ENCODE results near the gene CCDC184. TPM values are rescaled to one million over a fixed set of nuclear protein-coding genes. Genes with fewer than 3 reads are reported as not detected.

CCDC184 gene
- total and polyA plus RNA-seq, 2 of the 13 experiments (the other 11 are each of a cell fraction or from before 2014, with no cell fraction given), result not detected

DNA sequence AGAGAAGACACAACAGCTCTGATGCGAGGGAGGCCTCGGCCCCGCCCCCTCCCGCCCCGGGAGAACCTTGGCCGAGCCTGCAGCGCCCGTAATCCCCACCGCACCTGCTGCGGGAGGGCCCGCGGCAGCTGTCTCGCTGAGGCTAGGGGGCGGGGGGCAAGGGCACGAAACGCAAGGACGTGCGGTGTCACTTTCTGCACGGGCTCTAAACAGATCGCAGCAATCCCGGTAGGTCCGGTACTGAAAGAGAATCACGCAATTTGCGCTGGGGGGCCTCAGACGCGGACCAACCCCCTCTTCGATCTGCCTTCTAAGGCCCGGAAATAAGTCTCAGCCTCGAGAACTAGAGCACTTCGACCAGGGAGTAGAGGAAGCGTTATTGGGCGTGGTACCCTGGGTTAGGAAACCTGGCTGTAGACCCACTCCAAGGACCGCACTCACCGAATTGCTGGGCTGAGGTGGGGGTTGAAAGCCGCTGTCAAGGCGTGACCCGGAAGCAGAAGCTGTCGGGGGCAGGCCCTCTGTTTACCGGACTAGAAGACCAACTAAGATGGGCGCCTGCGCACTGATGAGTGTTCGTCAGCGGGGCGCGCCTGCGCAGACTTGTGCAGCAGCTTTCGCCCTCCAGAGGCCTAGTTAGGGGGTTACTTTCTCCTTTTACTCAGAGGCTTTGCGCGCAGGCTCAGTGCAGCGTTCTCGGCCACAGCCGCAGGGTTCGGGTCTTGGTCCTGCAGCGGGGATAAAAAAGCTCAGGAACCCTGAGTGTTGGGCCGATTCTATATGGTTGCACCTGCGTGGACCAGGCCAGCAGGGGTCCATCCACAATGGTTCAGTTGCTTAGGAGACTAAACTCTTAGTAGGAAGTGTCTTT, 26.2 kb upstream of the CCDC184 start, which contains the start of gene ASB8 (continued):
- TF ChIP-seq CTCF (CRISPR knock-in tag; IDR thresholded peaks at IDR 0.05), result peak; percentile 77
- no peak for TF ChIP-seq TFDP2 (CRISPR knock-in tag; IDR thresholded peaks at IDR 0.05)
- no peak; the same call in 1 of the 2 replicates for TF ChIP-seq GTF3A (CRISPR knock-in tag; conservative IDR thresholded peaks at IDR 0.05)
- TF ChIP-seq SRSF4 (IDR thresholded peaks at IDR 0.05; ENCODE audit: low read depth, low read length, poor library complexity, severe bottlenecking), result no peak
- no peak for TF ChIP-seq SP140L (CRISPR knock-in tag; IDR thresholded peaks at IDR 0.05; ENCODE audit: borderline replicate concordance)
- no peak for TF ChIP-seq MEIS2 (CRISPR knock-in tag; IDR thresholded peaks at IDR 0.05)
- TF ChIP-seq HNRNPL (IDR thresholded peaks at IDR 0.05; ENCODE audit: low read depth, low read length), result no peak
- TF ChIP-seq HOXA9 (CRISPR knock-in tag; IDR thresholded peaks at IDR 0.05; ENCODE audit: borderline replicate concordance), result no peak
- TF ChIP-seq MED1 (CRISPR knock-in tag; IDR thresholded peaks at IDR 0.05), result peak; percentile 45
- TF ChIP-seq USF2 (IDR thresholded peaks at IDR 0.05; ENCODE audit: low read depth, low read length), result no peak
- no peak for TF ChIP-seq USF2 (CRISPR knock-in tag; IDR thresholded peaks at IDR 0.05; ENCODE audit: borderline replicate concordance)
- TF ChIP-seq FOXK1 (CRISPR knock-in tag; IDR thresholded peaks at IDR 0.05; ENCODE audit: borderline replicate concordance, low read depth), result peak; percentile 93
- TF ChIP-seq NFYC (CRISPR knock-in tag; IDR thresholded peaks at IDR 0.05), result no peak
- peak; percentile 71 for TF ChIP-seq RBFOX2 (IDR thresholded peaks at IDR 0.05; ENCODE audit: low read depth, low read length)
- TF ChIP-seq CREBL2 (CRISPR knock-in tag; IDR thresholded peaks at IDR 0.05; ENCODE audit: borderline replicate concordance), result no peak
- TF ChIP-seq ZNF33A (CRISPR knock-in tag; IDR thresholded peaks at IDR 0.05; ENCODE audit: borderline replicate concordance), result no peak
- no peak for TF ChIP-seq PHF5A (CRISPR knock-in tag; IDR thresholded peaks at IDR 0.05; ENCODE audit: low read depth, unreplicated experiment)
- TF ChIP-seq, protein P1, sequence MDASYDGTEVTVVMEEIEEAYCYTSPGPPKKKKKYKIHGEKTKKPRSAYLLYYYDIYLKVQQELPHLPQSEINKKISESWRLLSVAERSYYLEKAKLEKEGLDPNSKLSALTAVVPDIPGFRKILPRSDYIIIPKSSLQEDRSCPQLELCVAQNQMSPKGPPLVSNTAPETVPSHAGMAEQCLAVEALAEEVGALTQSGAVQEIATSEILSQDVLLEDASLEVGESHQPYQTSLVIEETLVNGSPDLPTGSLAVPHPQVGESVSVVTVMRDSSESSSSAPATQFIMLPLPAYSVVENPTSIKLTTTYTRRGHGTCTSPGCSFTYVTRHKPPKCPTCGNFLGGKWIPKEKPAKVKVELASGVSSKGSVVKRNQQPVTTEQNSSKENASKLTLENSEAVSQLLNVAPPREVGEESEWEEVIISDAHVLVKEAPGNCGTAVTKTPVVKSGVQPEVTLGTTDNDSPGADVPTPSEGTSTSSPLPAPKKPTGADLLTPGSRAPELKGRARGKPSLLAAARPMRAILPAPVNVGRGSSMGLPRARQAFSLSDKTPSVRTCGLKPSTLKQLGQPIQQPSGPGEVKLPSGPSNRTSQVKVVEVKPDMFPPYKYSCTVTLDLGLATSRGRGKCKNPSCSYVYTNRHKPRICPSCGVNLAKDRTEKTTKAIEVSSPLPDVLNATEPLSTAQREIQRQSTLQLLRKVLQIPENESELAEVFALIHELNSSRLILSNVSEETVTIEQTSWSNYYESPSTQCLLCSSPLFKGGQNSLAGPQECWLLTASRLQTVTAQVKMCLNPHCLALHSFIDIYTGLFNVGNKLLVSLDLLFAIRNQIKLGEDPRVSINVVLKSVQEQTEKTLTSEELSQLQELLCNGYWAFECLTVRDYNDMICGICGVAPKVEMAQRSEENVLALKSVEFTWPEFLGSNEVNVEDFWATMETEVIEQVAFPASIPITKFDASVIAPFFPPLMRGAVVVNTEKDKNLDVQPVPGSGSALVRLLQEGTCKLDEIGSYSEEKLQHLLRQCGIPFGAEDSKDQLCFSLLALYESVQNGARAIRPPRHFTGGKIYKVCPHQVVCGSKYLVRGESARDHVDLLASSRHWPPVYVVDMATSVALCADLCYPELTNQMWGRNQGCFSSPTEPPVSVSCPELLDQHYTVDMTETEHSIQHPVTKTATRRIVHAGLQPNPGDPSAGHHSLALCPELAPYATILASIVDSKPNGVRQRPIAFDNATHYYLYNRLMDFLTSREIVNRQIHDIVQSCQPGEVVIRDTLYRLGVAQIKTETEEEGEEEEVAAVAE (CRISPR knock-in tag; IDR thresholded peaks at IDR 0.05; ENCODE audit: borderline replicate concordance), result peak; percentile 31; the same call in 1 of the 2 replicates
